ENCODE data around the gene PRLR.
"Not testable (repeated sequence)": the region's sequence is repeated elsewhere in the genome, so short reads cannot be mapped to it uniquely, and the experiment has no call there.

The PRLR gene

GRCh38 chr5:35197351-35197750, 32.9 kb downstream of the PRLR start:
- DNase-seq (ENCODE audit: low spot score): no peak

- DNase-seq (ENCODE audit: low spot score): no peak
Observed at GRCh38 chr5:35195472-35195852, 34.8 kb downstream of the PRLR start.

- DNase-seq (ENCODE audit: low spot score): no peak
Observed at GRCh38 chr5:35194635-35195471, 35.4 kb downstream of the PRLR start.

- no peak for DNase-seq (ENCODE audit: low spot score)
Observed at GRCh38 chr5:35192506-35192905, 37.8 kb downstream of the PRLR start.

GRCh38 chr5:35189801-35190200, 40.5 kb downstream of the PRLR start:
- DNase-seq (ENCODE audit: low spot score): not testable (repeated sequence)

GRCh38 chr5:35188031-35188457, 42.2 kb downstream of the PRLR start:
- no peak for DNase-seq (ENCODE audit: low spot score)

GRCh38 chr5:35187621-35188020, 42.7 kb downstream of the PRLR start:
- DNase-seq (ENCODE audit: low spot score): not testable (repeated sequence)

- no peak for DNase-seq (ENCODE audit: low spot score)
Observed at GRCh38 chr5:35186749-35187148, 43.5 kb downstream of the PRLR start.

- DNase-seq (ENCODE audit: low spot score): no peak
Observed at GRCh38 chr5:35185518-35185917, 44.8 kb downstream of the PRLR start.

GRCh38 chr5:35183556-35183955, 46.7 kb downstream of the PRLR start:
- DNase-seq (ENCODE audit: low spot score): no peak

- peak; percentile 28 for DNase-seq (ENCODE audit: low spot score)
Observed at GRCh38 chr5:35182910-35183535, 47.3 kb downstream of the PRLR start.

GRCh38 chr5:35182486-35182885, 47.8 kb downstream of the PRLR start:
- DNase-seq (ENCODE audit: low spot score): no peak

GRCh38 chr5:35180046-35180445, 50.2 kb downstream of the PRLR start:
- DNase-seq (ENCODE audit: low spot score): no peak

- DNase-seq (ENCODE audit: low spot score): no peak
Observed at GRCh38 chr5:35177783-35178182, 52.5 kb downstream of the PRLR start.

- no peak for DNase-seq (ENCODE audit: low spot score)
Observed at GRCh38 chr5:35172533-35172932, 57.8 kb downstream of the PRLR start.

- DNase-seq (ENCODE audit: low spot score): peak; percentile 69
Observed at GRCh38 chr5:35171991-35172390, 58.3 kb downstream of the PRLR start.

- no peak for DNase-seq (ENCODE audit: low spot score)
Observed at GRCh38 chr5:35171078-35171477, 59.2 kb downstream of the PRLR start.

- no peak for DNase-seq (ENCODE audit: low spot score)
Observed at GRCh38 chr5:35166043-35166442, 64.2 kb downstream of the PRLR start.

- DNase-seq (ENCODE audit: low spot score): no peak
Observed at GRCh38 chr5:35164860-35165542, 65.3 kb downstream of the PRLR start.

GRCh38 chr5:35163710-35164033, 66.6 kb downstream of the PRLR start:
- no peak for DNase-seq (ENCODE audit: low spot score)

GRCh38 chr5:35162848-35163709, 67.2 kb downstream of the PRLR start:
- DNase-seq (ENCODE audit: low spot score): no peak

Measured in SK-N-DZ (cell line).